OCI-LY1 (cell line): ENCODE measurements around the gene VAV2.

ENCODE experiments used
- H2AFZ ChIP-seq: fragments of 200-600 bp; sonication (generic), shearing (Covaris generic); 2 replicates; pipeline ENCODE4 v1.6.0; 2014; ENCODE audit warnings: antibody characterized with exemption, mild to moderate bottlenecking, low read length
- H3F3A ChIP-seq: fragments of 200-600 bp; sonication (generic), shearing (Covaris generic); 2 replicates; pipeline ENCODE4 v1.6.0; 2014; ENCODE audit warnings: mild to moderate bottlenecking, antibody characterized with exemption, low read length, moderate library complexity; ENCODE audit not compliant: insufficient read depth
- H3K27ac ChIP-seq: fragments of 200-600 bp; sonication (generic); 2 replicates; pipeline ENCODE4 v1.5.1; 2014; ENCODE audit warnings: low read length, mixed run types, mild to moderate bottlenecking, low read depth; ENCODE audit not compliant: poor library complexity, severe bottlenecking
- H3K27me3 ChIP-seq: fragments of 200-600 bp; sonication (generic); 2 replicates; pipeline ENCODE4 v1.6.0; 2014; ENCODE audit warnings: antibody characterized with exemption, mild to moderate bottlenecking, low read length, moderate library complexity; ENCODE audit not compliant: insufficient read depth
- H3K36me3 ChIP-seq: fragments of 200-600 bp; sonication (generic); 2 replicates; pipeline ENCODE4 v1.6.1; 2014; ENCODE audit warnings: mild to moderate bottlenecking, antibody characterized with exemption, low read length, moderate library complexity, mixed read lengths; ENCODE audit not compliant: insufficient read depth
- H3K4me1 ChIP-seq: fragments of 200-600 bp; sonication (generic); 2 replicates; pipeline ENCODE4 v1.5.1; 2014; ENCODE audit warnings: mild to moderate bottlenecking, low read length, moderate library complexity; ENCODE audit not compliant: insufficient read depth, severe bottlenecking
- H3K4me2 ChIP-seq: fragments of 200-600 bp; sonication (generic), shearing (Covaris generic); 2 replicates; pipeline ENCODE4 v1.6.1; 2014; ENCODE audit warnings: low read length
- H3K4me3 ChIP-seq: fragments of 200-600 bp; sonication (generic); 2 replicates; pipeline ENCODE4 v1.5.1; 2014; ENCODE audit warnings: low read length, low read depth, mild to moderate bottlenecking, mixed read lengths; ENCODE audit not compliant: poor library complexity, severe bottlenecking
- H3K79me2 ChIP-seq: fragments of 200-600 bp; shearing (Covaris generic); 2 replicates; pipeline ENCODE4 v1.6.1; 2016; ENCODE audit warnings: mixed run types, low read length, mixed read lengths; ENCODE audit not compliant: insufficient read depth
- H3K9ac ChIP-seq: fragments of 200-600 bp; sonication (generic), shearing (Covaris generic); 2 replicates; pipeline ENCODE4 v1.6.1; 2014; ENCODE audit warnings: mild to moderate bottlenecking, low read length, mixed read lengths
- H3K9me2 ChIP-seq: fragments of 200-600 bp; sonication (generic), shearing (Covaris generic); 2 replicates; pipeline ENCODE4 v1.6.1; 2014; ENCODE audit warnings: low read depth, mild to moderate bottlenecking, low read length, mixed read lengths
- H3K9me3 ChIP-seq: fragments of 200-600 bp; shearing (Covaris generic); 2 replicates; pipeline ENCODE4 v1.6.1; 2014; ENCODE audit warnings: low read length, mixed read lengths
- H4K20me1 ChIP-seq: fragments of 200-600 bp; sonication (generic), shearing (Covaris generic); 2 replicates; pipeline ENCODE4 v1.6.0; 2016; ENCODE audit warnings: mild to moderate bottlenecking, low read length; ENCODE audit not compliant: insufficient read depth
- EZH2 ChIP-seq: fragments of 200-600 bp; sonication (generic), shearing (Covaris generic); IDR thresholded peaks from 2 replicates; pipeline ENCODE4 v1.8.0; 2017; ENCODE audit warnings: borderline replicate concordance, mixed run types, mild to moderate bottlenecking, antibody characterized with exemption, low read length, moderate library complexity, mixed read lengths
- TF ChIP-seq, protein P1 (sequence below): fragments of 200-600 bp; sonication (generic), shearing (Covaris generic); IDR thresholded peaks from 2 replicates; pipeline ENCODE4 v1.5.1; 2017; ENCODE audit warnings: mild to moderate bottlenecking, antibody characterized with exemption, low read length, moderate library complexity, mixed read lengths

Gene VAV2

DNA sequence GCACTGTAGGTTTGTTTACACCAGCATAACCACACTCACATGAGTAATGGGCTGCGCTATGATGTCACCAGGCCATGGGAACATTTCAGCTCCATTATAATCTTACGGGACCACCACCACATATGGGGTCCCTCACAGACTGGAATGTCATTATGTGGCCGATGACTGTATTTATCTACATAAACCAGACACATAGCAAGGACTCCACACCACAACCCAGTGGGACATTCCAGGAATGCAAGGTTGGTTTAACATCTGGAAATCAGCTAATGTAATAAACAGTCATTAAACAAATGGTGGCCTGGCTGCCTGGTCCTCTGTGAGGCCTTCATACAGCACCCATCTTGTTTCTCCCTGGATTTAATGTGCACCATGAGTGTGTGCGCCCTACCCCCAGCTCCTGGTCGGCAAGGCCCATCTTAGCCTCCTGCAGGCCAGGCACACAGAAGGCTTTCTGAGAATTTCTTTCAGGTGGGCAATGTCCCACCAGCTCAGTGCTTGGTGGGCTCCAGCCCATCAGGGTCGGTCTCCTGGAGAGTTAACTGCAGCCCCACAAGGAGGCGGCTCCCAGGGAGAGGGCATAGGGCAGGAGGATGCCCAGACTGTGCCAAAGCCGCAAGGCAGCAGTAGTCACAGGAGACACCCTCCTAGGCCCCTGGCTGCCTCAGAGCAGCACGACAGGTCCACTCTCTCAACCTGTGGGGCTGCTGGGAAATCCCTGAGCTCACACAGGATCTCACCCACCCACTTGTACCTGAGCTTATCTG, 218.1 kb downstream of the VAV2 start:
- Histone ChIP-seq H3K79me2 (no peaks in the 10 kb centered on the region), H3K27ac (no peak overlapping the region), H3K36me3 (no peaks in the 10 kb centered on the region), H3K9ac (no peak overlapping the region), H3K4me1 (no peaks in the 10 kb centered on the region), H3K9me2 (no peaks in the 10 kb centered on the region), H3K4me3 (no peak overlapping the region), H3K9me3 (no peaks in the 10 kb centered on the region), H3K27me3 (no peaks in the 10 kb centered on the region; the same call in 1 of the 2 replicates), H3K4me2 (no peak overlapping the region), H4K20me1 (no peaks in the 10 kb centered on the region), H3F3A (no peaks in the 10 kb centered on the region), H2AFZ (no peak overlapping the region)
- TF ChIP-seq EZH2, result no peak

DNA sequence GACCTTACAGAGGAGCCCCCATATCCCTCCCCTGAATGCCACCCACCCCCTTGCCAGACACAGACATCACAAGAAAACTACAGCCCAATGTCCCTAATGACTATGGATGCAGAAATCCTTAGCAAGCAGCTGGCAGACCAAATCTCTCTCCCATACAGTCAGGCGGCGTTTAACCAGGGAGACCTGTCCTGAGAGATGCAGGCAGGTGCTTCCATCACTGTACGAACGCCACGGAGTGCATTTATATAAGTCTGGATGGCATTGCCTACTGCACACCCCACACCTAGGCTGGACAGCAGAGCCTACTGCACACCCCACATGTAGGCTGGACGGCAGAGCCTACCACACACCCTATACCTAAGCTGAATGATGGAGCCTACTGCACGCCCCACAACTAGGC, 219.5 kb downstream of the VAV2 start:
- Histone ChIP-seq H3K9me2 (no peaks in the 10 kb centered on the region), H3K4me3 (no peak overlapping the region), H3K9me3 (no peaks in the 10 kb centered on the region), H3K79me2 (no peaks in the 10 kb centered on the region), H3F3A (no peaks in the 10 kb centered on the region), H4K20me1 (no peaks in the 10 kb centered on the region), H3K27me3 (no peaks in the 10 kb centered on the region; the same call in 1 of the 2 replicates), H3K27ac (no peak overlapping the region), H3K36me3 (no peaks in the 10 kb centered on the region), H3K9ac (no peak overlapping the region), H3K4me2 (no peak overlapping the region), H3K4me1 (no peaks in the 10 kb centered on the region), H2AFZ (no peak overlapping the region)
- no peak for TF ChIP-seq EZH2

DNA sequence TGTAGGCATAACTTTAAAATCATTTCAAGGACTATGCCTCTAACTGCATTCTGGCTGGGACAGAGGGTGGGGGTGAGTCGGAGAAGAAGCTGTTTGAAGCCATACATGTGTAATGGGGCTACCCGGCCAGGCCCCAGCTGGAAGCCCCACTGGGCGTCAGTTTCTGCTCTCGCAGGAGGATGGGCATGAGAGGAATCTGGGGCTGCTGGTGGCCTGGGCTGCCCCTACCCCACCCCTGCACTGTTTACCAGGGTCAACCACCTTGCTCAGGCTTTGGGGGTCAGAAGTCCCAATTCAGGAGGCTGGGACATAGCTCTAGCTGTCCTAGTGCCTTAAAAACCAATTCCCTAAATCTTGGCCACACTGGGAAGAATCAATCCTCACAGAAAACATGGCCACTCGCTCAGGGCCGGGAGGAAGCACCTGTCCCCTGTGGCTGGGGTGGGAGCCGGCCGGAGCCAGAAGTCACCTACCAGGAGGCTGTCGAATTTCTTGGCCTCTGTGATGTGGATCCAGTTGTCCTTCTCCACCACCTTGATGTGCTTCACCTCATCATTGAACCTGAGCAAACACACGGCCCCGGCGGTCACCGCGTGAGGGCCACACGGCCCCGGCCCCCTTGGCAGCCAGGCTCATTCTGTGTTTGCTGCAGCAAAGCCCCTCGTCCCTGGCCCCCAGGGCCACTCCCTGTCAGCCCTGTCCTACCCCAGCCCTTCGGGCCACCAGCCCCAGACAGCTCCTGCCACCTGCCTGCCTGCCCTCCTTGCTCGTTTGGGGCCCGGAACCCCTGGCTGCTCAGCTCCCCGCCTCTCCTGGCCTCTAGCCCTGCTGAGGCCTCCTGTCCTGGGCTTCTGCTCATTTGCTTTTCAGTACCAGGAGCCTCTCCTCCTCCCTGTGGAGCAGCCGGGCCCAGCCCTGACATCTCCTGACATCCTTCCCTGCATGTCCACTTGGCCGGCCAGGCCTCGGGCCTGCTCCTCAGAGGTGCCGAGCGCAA, 220.3 kb downstream of the VAV2 start:
- H3K4me2 ChIP-seq, result no peak overlapping the region
- H3K79me2 ChIP-seq, result no peaks in the 10 kb centered on the region
- no peaks in the 10 kb centered on the region for H3K36me3 ChIP-seq
- no peak overlapping the region for H3K27ac ChIP-seq
- no peaks in the 10 kb centered on the region for H4K20me1 ChIP-seq
- no peaks in the 10 kb centered on the region for H3K9me2 ChIP-seq
- no peak overlapping the region for H2AFZ ChIP-seq
- H3K4me1 ChIP-seq, result no peaks in the 10 kb centered on the region
- no peak overlapping the region for H3K4me3 ChIP-seq
- H3K9me3 ChIP-seq, result 0 out of 2 replicates have a peak, but pooled peaks cover 2% of the 10 kb centered on the region
- no peaks in the 10 kb centered on the region; the same call in 1 of the 2 replicates for H3K27me3 ChIP-seq
- no peaks in the 10 kb centered on the region for H3F3A ChIP-seq
- no peak overlapping the region for H3K9ac ChIP-seq
- TF ChIP-seq EZH2, result no peak
- TF ChIP-seq, protein P1, sequence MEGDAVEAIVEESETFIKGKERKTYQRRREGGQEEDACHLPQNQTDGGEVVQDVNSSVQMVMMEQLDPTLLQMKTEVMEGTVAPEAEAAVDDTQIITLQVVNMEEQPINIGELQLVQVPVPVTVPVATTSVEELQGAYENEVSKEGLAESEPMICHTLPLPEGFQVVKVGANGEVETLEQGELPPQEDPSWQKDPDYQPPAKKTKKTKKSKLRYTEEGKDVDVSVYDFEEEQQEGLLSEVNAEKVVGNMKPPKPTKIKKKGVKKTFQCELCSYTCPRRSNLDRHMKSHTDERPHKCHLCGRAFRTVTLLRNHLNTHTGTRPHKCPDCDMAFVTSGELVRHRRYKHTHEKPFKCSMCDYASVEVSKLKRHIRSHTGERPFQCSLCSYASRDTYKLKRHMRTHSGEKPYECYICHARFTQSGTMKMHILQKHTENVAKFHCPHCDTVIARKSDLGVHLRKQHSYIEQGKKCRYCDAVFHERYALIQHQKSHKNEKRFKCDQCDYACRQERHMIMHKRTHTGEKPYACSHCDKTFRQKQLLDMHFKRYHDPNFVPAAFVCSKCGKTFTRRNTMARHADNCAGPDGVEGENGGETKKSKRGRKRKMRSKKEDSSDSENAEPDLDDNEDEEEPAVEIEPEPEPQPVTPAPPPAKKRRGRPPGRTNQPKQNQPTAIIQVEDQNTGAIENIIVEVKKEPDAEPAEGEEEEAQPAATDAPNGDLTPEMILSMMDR, result no peak
